ENCODE results near the gene DCLK2.

The DCLK2 gene

GRCh38 chr4:150070464-150071170 is 7.6 kb upstream of the DCLK2 start:
- DNase-seq (ENCODE audit: low read depth): no peak

- no peak for DNase-seq (ENCODE audit: low read depth)
These were observed 5.8 kb upstream of the DCLK2 start for GRCh38 chr4:150072471-150072870.

- DNase-seq (ENCODE audit: low read depth): no peak
These were observed 5.1 kb upstream of the DCLK2 start for GRCh38 chr4:150072906-150073714.

GRCh38 chr4:150074064-150074463 is 4.2 kb upstream of the DCLK2 start:
- DNase-seq (ENCODE audit: low read depth): no peak

- no peak for DNase-seq (ENCODE audit: low read depth)
These were observed 385 bp downstream of the DCLK2 start for GRCh38 chr4:150078579-150079080.

GRCh38 chr4:150079081-150079581 is 886 bp downstream of the DCLK2 start:
- DNase-seq (ENCODE audit: low read depth): no peak

GRCh38 chr4:150080337-150080736 is 2.1 kb downstream of the DCLK2 start:
- DNase-seq (ENCODE audit: low read depth): no peak

- DNase-seq (ENCODE audit: low read depth): no peak
These were observed 2.6 kb downstream of the DCLK2 start for GRCh38 chr4:150080875-150081274.

GRCh38 chr4:150082241-150082640 is 4.0 kb downstream of the DCLK2 start:
- no peak for DNase-seq (ENCODE audit: low read depth)

- DNase-seq (ENCODE audit: low read depth): no peak
These were observed 8.8 kb downstream of the DCLK2 start for GRCh38 chr4:150087006-150087405.

- DNase-seq (ENCODE audit: low read depth): no peak
These were observed 11.5 kb downstream of the DCLK2 start for GRCh38 chr4:150089732-150090131.

GRCh38 chr4:150090836-150091235 is 12.6 kb downstream of the DCLK2 start:
- DNase-seq (ENCODE audit: low read depth): no peak

- DNase-seq (ENCODE audit: low read depth): no peak
These were observed 16.4 kb downstream of the DCLK2 start for GRCh38 chr4:150094676-150095075.

- DNase-seq (ENCODE audit: low read depth): no peak
These were observed 18.4 kb downstream of the DCLK2 start for GRCh38 chr4:150096625-150097024.

GRCh38 chr4:150098214-150098613 is 20.0 kb downstream of the DCLK2 start:
- no peak for DNase-seq (ENCODE audit: low read depth)

GRCh38 chr4:150104404-150105027 is 26.3 kb downstream of the DCLK2 start:
- no peak for DNase-seq (ENCODE audit: low read depth)

GRCh38 chr4:150106886-150107285 is 28.6 kb downstream of the DCLK2 start:
- no peak for DNase-seq (ENCODE audit: low read depth)

GRCh38 chr4:150108691-150109090 is 30.4 kb downstream of the DCLK2 start:
- no peak for DNase-seq (ENCODE audit: low read depth)

- no peak for DNase-seq (ENCODE audit: low read depth)
These were observed 36.4 kb downstream of the DCLK2 start for GRCh38 chr4:150114641-150115040.

- DNase-seq (ENCODE audit: low read depth): no peak
These were observed 37.6 kb downstream of the DCLK2 start for GRCh38 chr4:150115851-150116250.

GRCh38 chr4:150116506-150116905 is 38.3 kb downstream of the DCLK2 start:
- DNase-seq (ENCODE audit: low read depth): no peak

GRCh38 chr4:150117094-150117493 is 38.8 kb downstream of the DCLK2 start:
- DNase-seq (ENCODE audit: low read depth): no peak

GRCh38 chr4:150117629-150118028 is 39.4 kb downstream of the DCLK2 start:
- no peak for DNase-seq (ENCODE audit: low read depth)
